SK-N-SH treated with all-trans-retinoic acid at 6 μM for 48 hours (cell line): ENCODE measurements around the gene CNEP1R1.

Source experiments
- ARNTL ChIP-seq: fragments of 450-650 bp; formaldehyde crosslinking; IDR thresholded peaks from 2 replicates; pipeline ENCODE4 v1.5.0; 2020; ENCODE audit warnings: low read depth, mild to moderate bottlenecking, moderate library complexity, borderline replicate concordance
- ISL1 ChIP-seq: fragments of 250-450 bp; sonication (Bioruptor Pico); IDR thresholded peaks from 2 replicates; pipeline ENCODE4 v2.1.2; 2022; ENCODE audit warnings: mild to moderate bottlenecking, moderate library complexity
- PATZ1 ChIP-seq: fragments of 250-450 bp; sonication (Bioruptor Pico); IDR thresholded peaks from 2 replicates; pipeline ENCODE4 v1.8.0; 2020; ENCODE audit warnings: mild to moderate bottlenecking, moderate library complexity, borderline replicate concordance
- PPARA ChIP-seq: fragments of 250-450 bp; sonication (Bioruptor Pico); IDR thresholded peaks from 2 replicates; pipeline ENCODE4 v1.5.0; 2020; ENCODE audit warnings: mild to moderate bottlenecking, borderline replicate concordance
- RARB ChIP-seq: fragments of 250-450 bp; sonication (Bioruptor Pico); IDR thresholded peaks from 2 replicates; pipeline ENCODE4 v1.8.0; 2021; ENCODE audit warnings: mild to moderate bottlenecking, moderate library complexity
- SNAI2 ChIP-seq: fragments of 250-450 bp; sonication (Bioruptor Pico); IDR thresholded peaks from 2 replicates; pipeline ENCODE4 v1.5.0; 2020; ENCODE audit warnings: mild to moderate bottlenecking, moderate library complexity
- TCF4 ChIP-seq: fragments of 250-450 bp; sonication (Bioruptor Pico); IDR thresholded peaks from 2 replicates; pipeline ENCODE4 v1.8.0; 2021; ENCODE audit warnings: mild to moderate bottlenecking, moderate library complexity, borderline replicate concordance
- ZFP3 ChIP-seq: fragments of 250-450 bp; sonication (Bioruptor Pico); IDR thresholded peaks from 2 replicates; pipeline ENCODE4 v1.5.0; 2020; ENCODE audit warnings: mild to moderate bottlenecking, moderate library complexity
- ZFP30 ChIP-seq: fragments of 450-650 bp; formaldehyde crosslinking; IDR thresholded peaks from 2 replicates; pipeline ENCODE4 v1.5.0; 2022; ENCODE audit warnings: mild to moderate bottlenecking, moderate library complexity
- ZNF565 ChIP-seq: fragments of 450-650 bp; formaldehyde crosslinking; conservative IDR thresholded peaks from 2 replicates; pipeline ENCODE4 v1.5.0; 2020; ENCODE audit warnings: low read depth, mild to moderate bottlenecking, moderate library complexity
- ZNF70 ChIP-seq: fragments of 450-650 bp; formaldehyde crosslinking; IDR thresholded peaks from 2 replicates; pipeline ENCODE4 v1.5.0; 2020; ENCODE audit warnings: mild to moderate bottlenecking, moderate library complexity
- ZNF8 ChIP-seq: fragments of 450-650 bp; formaldehyde crosslinking; IDR thresholded peaks from 2 replicates; pipeline ENCODE4 v1.5.0; 2020; ENCODE audit warnings: mild to moderate bottlenecking, moderate library complexity
- TF ChIP-seq, protein P1 (sequence below): fragments of 250-450 bp; sonication (Bioruptor Pico); IDR thresholded peaks from 2 replicates; pipeline ENCODE4 v1.5.1; 2020; ENCODE audit warnings: low read depth, mild to moderate bottlenecking, moderate library complexity

DNA sequence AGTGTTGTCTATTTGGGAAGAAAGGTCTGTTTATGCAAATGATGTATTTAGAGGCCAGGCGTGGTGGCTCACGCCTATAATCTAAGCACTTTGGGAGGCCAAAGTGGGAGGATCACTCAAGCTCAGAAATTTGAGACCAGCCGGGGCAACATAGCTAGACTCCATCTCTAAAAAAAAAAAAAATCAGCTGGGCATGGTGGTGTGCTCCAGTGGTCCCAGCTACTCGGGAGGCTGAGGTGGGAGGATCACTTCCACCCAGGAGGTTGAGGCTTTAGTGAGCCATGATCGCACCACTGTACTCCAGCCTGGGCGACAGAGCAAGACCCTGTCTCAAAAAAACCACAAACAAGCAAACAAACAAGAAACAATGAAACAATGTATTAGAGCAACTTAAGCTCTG, 21.8 kb downstream of the CNEP1R1 start:
- TF ChIP-seq PATZ1 (CRISPR knock-in tag) = no peak
- no peak for TF ChIP-seq ZFP30 (CRISPR knock-in tag)
- no peak for TF ChIP-seq PPARA
- TF ChIP-seq SNAI2 (CRISPR knock-in tag) = no peak
- TF ChIP-seq RARB = no peak
- TF ChIP-seq ZNF70 = no peak
- no peak for TF ChIP-seq ZFP3 (CRISPR knock-in tag)
- TF ChIP-seq ISL1 (CRISPR knock-in tag) = no peak
- TF ChIP-seq, protein P1, sequence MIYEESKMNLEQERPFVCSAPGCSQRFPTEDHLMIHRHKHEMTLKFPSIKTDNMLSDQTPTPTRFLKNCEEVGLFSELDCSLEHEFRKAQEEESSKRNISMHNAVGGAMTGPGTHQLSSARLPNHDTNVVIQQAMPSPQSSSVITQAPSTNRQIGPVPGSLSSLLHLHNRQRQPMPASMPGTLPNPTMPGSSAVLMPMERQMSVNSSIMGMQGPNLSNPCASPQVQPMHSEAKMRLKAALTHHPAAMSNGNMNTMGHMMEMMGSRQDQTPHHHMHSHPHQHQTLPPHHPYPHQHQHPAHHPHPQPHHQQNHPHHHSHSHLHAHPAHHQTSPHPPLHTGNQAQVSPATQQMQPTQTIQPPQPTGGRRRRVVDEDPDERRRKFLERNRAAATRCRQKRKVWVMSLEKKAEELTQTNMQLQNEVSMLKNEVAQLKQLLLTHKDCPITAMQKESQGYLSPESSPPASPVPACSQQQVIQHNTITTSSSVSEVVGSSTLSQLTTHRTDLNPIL (CRISPR knock-in tag) = no peak
- TF ChIP-seq ZNF8 = no peak
- no peak for TF ChIP-seq ZNF565 (CRISPR knock-in tag)
- no peak for TF ChIP-seq TCF4 (CRISPR knock-in tag)
- TF ChIP-seq ARNTL (CRISPR knock-in tag) = no peak
